ENCODE data around the gene SLC48A1.

DNA sequence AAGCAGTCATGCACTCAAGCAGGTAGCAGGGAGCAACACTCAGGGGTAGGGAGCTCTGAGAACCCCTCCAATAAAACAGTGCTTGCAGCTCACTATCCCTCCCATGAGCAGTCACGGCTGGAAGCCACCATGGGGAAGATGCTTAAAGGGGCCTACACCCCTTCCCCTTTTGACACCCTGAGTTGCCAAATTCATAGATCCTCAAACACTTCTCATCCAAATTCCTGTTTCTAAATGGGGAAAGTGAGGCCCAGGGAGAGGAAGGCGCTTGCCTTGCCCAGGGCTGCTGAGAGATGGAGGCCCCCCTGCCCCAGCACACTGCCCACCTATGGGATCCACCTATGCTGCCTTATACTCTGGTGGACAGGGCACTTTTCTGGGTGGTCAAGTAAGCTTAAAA, 40.5 kb upstream of the SLC48A1 start:
- TF ChIP-seq, protein P1, sequence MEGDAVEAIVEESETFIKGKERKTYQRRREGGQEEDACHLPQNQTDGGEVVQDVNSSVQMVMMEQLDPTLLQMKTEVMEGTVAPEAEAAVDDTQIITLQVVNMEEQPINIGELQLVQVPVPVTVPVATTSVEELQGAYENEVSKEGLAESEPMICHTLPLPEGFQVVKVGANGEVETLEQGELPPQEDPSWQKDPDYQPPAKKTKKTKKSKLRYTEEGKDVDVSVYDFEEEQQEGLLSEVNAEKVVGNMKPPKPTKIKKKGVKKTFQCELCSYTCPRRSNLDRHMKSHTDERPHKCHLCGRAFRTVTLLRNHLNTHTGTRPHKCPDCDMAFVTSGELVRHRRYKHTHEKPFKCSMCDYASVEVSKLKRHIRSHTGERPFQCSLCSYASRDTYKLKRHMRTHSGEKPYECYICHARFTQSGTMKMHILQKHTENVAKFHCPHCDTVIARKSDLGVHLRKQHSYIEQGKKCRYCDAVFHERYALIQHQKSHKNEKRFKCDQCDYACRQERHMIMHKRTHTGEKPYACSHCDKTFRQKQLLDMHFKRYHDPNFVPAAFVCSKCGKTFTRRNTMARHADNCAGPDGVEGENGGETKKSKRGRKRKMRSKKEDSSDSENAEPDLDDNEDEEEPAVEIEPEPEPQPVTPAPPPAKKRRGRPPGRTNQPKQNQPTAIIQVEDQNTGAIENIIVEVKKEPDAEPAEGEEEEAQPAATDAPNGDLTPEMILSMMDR (IDR thresholded peaks at IDR 0.05; ENCODE audit: extremely low read depth in 1 of 2, insufficient read depth in 1 of 2, low read depth in 1 of 2, low read length in 2 of 2): no peak
- no peak for TF ChIP-seq EZH2 (IDR thresholded peaks at IDR 0.05; ENCODE audit: borderline replicate concordance, low read depth, low read length, severe bottlenecking)
- TF ChIP-seq POLR2A (IDR thresholded peaks at IDR 0.05; ENCODE audit: low read depth, low read length): no peak
- TF ChIP-seq POLR2AphosphoS5 (IDR thresholded peaks at IDR 0.05; ENCODE audit: insufficient read depth, low read depth, low read length): no peak
- TF ChIP-seq JUN (IDR thresholded peaks at IDR 0.05; ENCODE audit: borderline replicate concordance, insufficient read depth, insufficient read length, low read depth): no peak
- TF ChIP-seq FOS (IDR thresholded peaks at IDR 0.05; ENCODE audit: borderline replicate concordance, insufficient read depth, low read length): no peak
- TF ChIP-seq, protein P2, sequence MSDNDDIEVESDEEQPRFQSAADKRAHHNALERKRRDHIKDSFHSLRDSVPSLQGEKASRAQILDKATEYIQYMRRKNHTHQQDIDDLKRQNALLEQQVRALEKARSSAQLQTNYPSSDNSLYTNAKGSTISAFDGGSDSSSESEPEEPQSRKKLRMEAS (IDR thresholded peaks at IDR 0.05; ENCODE audit: insufficient read depth, insufficient read length): no peak

All from endothelial cell of umbilical vein (primary cell).